Amniotic epithelial cell (primary cell): ENCODE results near the gene DACH1.
"Not testable (repeated sequence)": the region's sequence is repeated elsewhere in the genome, so short reads cannot be mapped to it uniquely, and the experiment has no call there.

Source experiments
- DNase-seq: peaks from one replicate; pipeline ENCODE4 v3.0.0-alpha.2; 2010; ENCODE audit warnings: low read depth

DACH1 gene

DNA sequence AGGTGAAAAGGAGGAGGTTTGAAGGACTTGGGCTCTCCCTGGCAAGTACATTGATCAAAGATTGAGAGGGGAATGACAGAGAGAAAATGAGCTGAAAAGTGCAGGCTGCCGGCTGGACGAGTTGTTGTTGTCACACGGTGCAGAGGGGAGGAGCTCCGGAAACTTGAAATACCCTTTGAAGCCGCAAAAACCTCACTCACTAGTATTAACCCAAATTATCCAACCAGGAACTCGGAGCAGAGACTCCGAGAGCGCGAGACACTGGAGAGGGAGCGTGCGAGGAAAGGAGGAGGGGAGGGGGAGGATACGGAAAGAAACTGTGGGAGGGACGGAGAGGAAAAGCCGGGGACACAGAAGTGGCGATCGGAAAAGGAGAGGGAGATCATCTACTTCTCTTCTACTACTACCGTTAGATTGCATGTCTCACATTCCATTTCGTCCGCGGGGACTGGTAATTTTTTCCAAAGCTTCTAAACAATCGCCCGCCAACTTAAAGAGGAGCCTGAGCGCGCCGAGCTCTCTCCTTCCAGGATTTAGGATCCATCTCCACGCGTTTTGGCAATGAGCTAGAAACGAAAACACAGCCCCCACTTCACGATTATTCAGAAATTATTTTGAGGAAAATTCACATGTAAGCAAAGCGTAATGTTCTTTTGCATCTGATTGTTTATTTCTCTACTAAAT lies at the start of gene DACH1:
Gene DACH1, minus strand, starts transcription at position 74 of the 684 bp plus-strand sequence.
- peak; percentile 64 for DNase-seq

GRCh38 chr13:71913717-71914116 lies 46.7 kb upstream of the DACH1 start:
- DNase-seq = no peak

GRCh38 chr13:71912524-71912923 lies 45.5 kb upstream of the DACH1 start:
- peak; percentile 1 for DNase-seq

GRCh38 chr13:71906448-71906847 lies 39.4 kb upstream of the DACH1 start:
- no peak for DNase-seq

GRCh38 chr13:71902676-71903075 lies 35.7 kb upstream of the DACH1 start:
- no peak for DNase-seq

DNA sequence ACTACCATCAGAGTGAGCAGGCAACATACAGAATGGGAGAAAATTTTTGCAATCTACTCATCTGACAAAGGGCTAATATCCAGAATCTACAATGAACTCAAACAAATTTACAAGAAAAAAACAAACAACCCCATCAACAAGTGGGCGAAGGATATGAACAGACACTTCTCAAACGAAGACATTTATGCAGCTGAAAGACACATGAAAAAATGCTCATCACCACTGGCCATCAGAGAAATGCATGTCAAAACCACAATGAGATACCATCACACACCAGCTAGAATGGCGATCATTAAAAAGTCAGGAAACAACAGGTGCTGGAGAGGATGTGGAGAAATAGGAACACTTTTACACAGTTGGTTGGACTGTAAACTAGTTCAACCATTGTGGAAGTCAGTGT lies 26.5 kb upstream of the DACH1 start:
- DNase-seq = not testable (repeated sequence)

DNA sequence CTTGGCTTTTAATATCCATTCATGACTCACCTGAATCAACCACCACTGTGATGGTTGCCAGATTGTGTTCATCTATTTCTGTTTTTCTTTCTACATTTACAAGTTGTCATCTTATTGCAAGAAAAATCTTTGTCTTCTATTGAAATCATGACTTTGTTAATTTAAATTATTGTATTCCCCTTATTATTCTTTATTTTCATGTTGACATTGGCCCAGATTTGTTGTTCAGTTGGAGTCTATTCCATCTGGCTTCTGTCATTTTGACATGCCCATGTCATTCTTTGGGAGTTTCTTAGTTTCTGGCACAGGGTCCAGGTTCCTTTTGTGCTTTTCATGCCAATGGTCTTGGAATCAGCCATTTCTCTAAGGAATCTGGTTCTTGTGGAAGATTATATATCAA lies 19.9 kb upstream of the DACH1 start:
- DNase-seq = no peak

GRCh38 chr13:71882120-71882519 lies 15.1 kb upstream of the DACH1 start:
- no peak for DNase-seq

DNA sequence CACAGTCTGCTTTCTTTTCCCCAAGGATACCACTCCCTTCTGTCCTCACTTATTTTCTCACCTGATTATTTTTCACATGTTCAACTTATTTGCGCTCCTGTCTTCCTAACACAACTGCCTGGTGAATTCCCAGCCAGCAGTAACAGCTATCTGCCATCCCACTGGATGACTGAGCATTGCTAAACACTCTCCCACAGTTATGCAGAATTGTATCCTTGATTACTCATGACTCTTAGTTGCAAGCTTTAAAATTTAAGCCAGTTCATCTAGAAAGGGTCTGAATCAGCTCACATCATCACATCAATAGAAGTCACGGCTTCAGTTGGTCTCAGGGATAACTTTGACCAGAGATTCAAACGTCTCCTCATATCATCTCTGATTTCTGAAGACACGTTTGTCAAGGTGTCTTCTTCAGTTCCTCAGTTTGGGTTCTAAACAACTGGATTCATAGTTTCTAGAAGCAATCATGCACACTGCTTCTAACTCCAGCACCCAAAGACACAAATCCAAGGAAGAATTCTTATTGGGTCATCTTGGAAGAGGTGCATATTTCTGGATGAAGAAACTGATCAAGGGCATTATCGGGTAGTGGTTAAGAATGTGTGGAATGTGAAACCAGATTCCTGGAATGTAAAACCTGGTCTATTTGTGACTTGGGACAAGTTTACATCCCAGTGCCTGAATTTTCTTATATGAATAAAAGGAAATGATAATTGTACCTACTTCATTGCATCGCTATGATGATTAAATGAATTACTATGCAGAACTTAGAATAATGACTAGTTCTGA lies 13.9 kb upstream of the DACH1 start:
- DNase-seq = peak; percentile 86

GRCh38 chr13:71879808-71880344 lies 12.9 kb upstream of the DACH1 start:
- peak; percentile 11 for DNase-seq

DNA sequence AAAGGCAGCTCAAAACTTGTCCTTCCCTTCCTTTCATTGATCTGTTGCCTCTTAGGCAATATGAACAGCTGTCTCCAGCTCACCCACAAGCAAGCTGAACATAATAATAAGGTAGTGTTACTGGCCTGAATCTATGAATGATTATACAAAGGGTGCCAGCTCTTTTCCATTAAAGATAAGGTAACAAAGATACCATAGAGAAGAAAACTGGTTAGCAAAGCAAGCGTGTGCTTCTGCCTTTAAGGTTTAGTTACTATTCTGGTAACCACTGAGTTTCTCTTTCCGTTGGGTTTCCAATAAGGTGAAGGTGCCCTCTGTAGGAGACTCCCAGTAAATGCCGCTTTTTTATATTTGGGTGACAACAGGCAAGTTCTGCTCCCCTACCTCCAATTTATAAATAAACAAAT lies 12.1 kb upstream of the DACH1 start:
- DNase-seq = peak; percentile 39

DNA sequence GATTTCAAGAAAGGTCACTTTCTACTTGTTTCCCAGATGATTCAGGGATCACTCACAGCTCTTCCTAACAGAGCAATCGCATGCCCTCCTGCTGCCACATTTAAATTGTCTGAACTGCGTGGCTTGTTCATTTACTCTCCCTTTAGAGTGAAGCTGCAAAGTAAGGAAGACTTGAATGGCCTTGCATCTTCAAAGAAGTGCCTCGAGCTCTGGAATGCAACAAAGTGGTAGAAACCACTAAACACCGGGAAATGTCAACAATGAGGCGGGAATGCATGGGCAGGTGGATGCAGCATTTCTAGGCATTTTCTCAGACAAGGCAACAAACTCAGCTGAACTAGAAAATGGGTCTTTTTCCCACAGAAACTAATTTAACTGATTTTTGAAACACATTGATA lies 10.3 kb upstream of the DACH1 start:
- DNase-seq = no peak

DNA sequence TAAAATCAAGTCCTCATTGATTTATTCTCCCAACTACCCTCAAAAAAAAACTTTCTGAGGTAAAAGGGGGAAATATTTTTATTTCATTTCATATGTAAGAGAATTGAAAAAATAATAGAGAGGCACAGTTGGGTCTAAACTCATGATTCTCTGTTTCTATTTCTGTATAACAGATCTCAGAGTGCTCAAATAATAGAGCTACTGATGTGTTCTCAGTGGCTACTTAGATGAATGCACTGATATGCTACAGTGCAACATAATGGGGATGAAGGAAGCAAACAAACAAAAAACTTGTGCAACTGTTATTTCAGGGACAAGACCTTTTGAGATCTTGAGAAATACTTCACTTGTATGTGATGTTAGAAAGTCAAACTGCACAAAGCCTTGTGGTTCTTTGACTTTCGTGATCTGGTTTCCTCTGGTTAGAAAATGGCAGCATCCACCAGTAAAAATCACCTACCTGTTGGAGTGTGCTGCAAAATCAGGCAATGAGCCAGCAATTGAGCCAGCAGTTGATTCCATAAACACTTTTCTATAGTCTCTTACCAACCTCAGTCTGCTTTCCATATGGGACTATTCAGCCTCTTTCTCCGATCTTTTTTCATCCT lies 9.7 kb upstream of the DACH1 start:
- DNase-seq = no peak

DNA sequence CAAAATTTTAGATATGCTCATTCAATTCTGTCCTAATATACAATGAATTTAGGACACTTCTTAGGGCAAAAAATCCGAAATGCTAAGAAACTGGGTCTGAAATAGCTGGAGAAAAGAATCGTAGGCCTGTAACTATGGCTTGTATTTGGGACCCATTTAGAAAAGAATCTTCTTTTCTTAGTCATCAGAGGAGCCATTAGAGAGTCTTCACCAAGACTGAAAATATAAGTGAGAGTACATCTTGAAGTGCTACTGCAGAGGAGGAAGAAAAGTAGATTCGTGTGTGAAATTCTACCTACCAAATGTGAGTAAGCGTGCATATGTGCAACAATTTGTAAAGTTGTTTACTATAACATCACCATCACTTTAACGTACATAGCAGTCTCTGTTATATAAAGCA lies 8.8 kb upstream of the DACH1 start:
- DNase-seq = no peak

DNA sequence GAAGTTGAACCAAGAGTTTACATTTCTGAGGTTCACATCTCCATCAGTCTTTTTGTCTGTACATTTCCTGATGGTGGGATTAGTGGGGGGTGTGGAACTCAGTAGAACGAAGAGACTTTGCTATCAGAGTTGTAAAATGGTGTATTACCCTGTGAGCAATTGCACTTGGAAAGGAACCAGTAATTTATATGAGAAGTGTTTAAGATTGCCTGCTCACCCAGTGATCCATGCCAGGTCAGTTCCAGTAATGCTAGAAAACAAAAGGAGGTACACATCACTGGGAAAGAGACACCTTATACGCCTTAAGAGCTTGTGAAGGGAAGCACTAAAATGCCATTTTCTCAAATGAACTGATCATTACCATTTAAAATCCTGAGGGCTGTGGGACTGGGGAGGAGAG lies 7.5 kb upstream of the DACH1 start:
- DNase-seq = no peak

DNA sequence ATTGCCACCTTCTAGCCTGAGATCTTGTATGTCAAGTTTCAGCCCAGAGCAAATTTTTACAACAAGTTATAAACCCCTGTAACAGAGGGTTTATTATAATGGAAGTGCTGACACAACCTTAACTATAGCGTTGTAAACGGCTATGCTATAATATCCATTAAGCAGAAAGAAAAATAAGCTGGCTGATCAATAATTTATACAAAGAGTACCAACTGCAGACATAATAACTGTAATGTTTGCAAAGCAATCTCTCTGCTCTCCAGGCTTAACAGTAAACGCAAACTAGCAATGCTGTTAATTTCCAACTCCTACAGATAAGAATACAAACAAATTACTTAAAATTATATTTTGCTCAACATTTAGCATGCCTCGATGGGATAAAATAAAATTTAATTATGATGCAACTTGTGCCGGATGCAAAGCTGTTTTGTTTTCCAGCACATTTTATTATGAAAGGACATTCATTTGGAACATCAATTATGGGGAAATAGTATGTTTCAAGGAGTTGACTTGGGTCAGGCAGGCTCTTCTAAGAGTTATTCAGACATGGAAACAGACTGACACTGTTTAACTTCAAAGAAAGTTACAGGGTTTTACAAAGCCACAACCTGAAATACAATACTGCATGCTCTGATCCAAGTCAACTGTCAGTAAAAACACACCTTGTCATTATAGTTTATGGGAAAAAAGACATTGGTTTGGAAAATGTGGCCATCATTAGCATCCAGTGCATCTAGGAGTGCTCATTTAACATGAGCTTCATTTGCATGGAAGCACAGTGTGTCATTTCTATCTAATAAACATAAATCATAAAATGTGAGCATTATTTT lies 6.6 kb upstream of the DACH1 start:
- no peak for DNase-seq

DNA sequence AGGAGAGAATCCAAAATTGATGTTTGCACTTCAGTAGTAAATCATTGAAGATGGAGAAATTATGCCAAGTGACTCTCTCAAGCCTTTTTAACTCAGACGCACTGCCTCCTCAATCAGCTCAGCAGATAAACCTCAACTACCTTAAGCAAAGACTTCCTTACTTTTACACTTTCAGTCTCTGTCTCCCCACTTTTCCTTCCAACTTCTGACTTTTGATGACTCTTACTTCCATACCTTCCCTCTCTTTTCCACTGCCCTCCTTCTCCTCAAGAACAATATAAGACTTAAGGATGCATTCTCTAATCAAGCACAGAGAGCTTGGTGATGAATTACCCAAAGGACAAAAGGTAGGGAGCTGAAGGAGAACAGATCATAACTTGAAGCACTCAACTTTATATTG lies 4.8 kb upstream of the DACH1 start:
- no peak for DNase-seq

DNA sequence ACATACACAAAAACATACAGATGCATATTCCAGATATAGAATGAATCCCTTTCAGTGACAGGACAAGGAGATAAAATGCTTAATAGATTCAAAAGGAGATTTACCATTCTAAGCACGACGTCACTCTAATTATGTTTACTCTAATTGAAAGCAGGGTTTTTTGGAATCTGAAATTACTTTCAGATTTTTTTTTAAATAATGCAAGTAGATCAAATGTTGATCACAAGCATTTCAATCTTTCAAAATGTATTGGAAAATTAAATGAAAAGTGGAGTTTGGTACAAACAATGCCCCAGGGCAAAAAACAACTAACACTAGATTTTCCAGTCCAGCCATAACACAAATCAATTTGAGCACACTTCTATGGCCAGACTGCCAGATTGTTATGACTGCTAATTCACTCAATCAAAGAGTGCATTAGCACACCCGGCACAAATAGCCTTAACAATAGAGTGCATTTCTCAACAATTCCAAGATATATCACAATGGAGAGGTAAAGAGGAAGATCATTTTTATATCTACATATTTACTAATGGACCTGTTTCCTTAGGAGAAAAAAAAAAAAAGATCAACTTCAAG lies 4.3 kb upstream of the DACH1 start:
- no peak for DNase-seq

GRCh38 chr13:71870100-71870499 lies 3.1 kb upstream of the DACH1 start:
- no peak for DNase-seq

- no peak for DNase-seq
These were observed 2.3 kb upstream of the DACH1 start for GRCh38 chr13:71869274-71869673.

DNA sequence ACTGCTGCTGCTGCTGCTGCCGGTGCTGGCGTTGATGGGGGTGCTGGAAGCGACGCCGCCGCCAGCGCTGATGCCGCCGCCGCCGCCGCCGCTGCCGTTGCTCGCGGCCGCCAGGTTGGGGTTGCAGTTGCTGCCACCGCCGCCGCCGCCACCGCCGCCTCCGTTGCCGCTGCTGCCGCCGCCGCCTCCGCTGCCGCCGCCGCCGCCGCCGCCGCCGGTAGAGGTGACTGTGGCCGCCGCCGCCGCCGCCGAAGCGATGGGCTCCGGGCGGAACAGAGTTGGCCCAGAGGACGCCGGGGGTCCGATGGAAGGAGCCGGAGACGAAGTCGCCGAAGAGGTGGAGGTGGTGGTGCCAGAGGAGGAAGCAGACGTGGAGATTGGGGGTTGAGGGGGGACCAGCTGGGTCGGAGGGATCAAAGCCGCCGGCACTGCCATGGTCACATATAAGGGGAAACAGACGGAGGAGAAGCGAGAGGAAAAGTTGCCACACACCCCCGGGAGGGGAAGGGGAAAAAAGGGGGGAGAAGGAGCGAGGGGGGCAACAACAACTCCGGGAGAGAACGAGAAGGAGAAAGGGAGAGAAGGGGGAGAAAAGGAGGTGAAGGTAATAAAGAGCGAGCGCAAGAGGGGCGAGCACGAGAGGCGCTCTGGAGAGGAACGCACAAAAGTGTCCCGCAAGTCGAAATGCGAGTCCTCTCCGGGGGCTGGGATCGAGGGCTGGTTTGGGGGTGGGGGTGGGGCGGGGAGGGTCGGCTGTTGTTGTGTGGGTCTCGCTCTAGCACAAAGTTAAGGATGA lies 471 bp downstream of the DACH1 start:
- DNase-seq = no peak
